LNCAP (cell line): Measurements from ENCODE around the gene SLC25A21.

Experiments
- TF ChIP-seq, protein P1 (sequence below): fragments of 450-650 bp; IDR thresholded peaks from 2 replicates; pipeline ENCODE4 v1.5.1; 2017; ENCODE audit warnings: mild to moderate bottlenecking

The SLC25A21 gene

DNA sequence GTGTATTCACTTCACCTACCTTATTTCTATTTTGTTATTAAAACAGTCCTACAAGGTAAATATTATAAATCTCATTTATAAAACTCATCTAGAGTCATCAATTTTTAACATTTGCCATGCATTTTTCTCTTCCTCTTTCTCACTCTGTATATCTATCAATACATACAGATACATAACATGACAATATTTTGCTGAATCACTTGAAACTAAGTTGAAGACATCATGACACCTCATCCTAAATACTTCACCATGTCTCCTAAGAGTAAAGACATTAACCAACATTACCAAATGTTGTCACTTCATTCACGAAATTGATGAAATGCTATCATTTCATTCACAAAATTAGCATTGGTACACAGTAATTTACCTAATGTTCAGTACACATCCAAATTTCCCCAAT is 329.0 kb downstream of the SLC25A21 start:
- TF ChIP-seq, protein P1, sequence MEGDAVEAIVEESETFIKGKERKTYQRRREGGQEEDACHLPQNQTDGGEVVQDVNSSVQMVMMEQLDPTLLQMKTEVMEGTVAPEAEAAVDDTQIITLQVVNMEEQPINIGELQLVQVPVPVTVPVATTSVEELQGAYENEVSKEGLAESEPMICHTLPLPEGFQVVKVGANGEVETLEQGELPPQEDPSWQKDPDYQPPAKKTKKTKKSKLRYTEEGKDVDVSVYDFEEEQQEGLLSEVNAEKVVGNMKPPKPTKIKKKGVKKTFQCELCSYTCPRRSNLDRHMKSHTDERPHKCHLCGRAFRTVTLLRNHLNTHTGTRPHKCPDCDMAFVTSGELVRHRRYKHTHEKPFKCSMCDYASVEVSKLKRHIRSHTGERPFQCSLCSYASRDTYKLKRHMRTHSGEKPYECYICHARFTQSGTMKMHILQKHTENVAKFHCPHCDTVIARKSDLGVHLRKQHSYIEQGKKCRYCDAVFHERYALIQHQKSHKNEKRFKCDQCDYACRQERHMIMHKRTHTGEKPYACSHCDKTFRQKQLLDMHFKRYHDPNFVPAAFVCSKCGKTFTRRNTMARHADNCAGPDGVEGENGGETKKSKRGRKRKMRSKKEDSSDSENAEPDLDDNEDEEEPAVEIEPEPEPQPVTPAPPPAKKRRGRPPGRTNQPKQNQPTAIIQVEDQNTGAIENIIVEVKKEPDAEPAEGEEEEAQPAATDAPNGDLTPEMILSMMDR: no peak

GRCh38 chr14:36835128-36835527 is 337.3 kb downstream of the SLC25A21 start:
- TF ChIP-seq, protein P1: no peak

DNA sequence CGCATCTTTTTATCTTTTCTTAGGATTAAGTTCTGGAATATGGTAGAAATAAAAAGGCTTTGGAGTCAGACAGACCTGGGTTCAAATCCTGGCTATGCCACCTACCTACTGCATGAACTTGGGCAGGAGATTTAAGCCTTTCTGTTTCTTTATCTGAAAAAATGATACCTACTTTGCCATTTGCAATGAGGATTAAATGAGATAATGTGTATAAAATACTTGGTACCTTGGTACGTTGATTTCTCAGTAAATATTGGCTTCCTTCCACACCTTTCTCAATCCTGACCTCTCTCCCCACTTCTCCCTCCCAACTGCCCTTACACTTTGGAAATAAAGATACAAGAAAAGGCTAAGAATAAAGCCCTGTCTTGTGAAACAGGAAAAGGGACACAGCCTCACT is 338.1 kb downstream of the SLC25A21 start:
- TF ChIP-seq, protein P1: no peak

DNA sequence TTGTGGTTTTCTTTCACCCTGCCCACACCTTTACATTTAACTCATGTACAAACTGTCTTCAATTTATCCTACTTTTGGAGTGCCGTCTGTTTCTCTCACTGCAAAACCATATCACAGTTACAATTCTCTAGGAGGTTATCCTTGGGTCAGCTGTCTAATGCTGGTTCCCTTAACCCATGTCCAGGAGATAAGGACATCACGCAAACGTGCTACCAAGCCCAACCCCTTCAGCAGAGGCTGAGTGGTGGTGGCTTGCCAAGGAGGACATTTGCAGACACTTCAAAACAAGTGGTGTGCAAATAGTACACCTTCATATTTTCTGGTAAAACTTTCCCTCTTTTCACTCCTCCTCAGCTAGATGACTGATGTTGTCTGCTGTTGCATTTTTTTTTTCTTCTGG is 342.9 kb downstream of the SLC25A21 start:
- TF ChIP-seq, protein P1: no peak

GRCh38 chr14:36827861-36828260 is 344.5 kb downstream of the SLC25A21 start:
- TF ChIP-seq, protein P1: no peak

GRCh38 chr14:36826614-36827013 is 345.8 kb downstream of the SLC25A21 start:
- TF ChIP-seq, protein P1: no peak

- TF ChIP-seq, protein P1: no peak
Measured at GRCh38 chr14:36824854-36825253, 347.6 kb downstream of the SLC25A21 start.

GRCh38 chr14:36823651-36824050 is 348.8 kb downstream of the SLC25A21 start:
- TF ChIP-seq, protein P1: no peak
